Measurements from ENCODE around the gene UBE2O. TPM values are rescaled to one million over a fixed set of nuclear protein-coding genes. Genes with fewer than 3 reads are reported as not detected.
A peak's percentile ranks its signal among the peaks of the same experiment; 100 is the strongest.

Gene UBE2O
- polyA plus RNA-seq, 1 experiment, result 14.2 TPM

DNA sequence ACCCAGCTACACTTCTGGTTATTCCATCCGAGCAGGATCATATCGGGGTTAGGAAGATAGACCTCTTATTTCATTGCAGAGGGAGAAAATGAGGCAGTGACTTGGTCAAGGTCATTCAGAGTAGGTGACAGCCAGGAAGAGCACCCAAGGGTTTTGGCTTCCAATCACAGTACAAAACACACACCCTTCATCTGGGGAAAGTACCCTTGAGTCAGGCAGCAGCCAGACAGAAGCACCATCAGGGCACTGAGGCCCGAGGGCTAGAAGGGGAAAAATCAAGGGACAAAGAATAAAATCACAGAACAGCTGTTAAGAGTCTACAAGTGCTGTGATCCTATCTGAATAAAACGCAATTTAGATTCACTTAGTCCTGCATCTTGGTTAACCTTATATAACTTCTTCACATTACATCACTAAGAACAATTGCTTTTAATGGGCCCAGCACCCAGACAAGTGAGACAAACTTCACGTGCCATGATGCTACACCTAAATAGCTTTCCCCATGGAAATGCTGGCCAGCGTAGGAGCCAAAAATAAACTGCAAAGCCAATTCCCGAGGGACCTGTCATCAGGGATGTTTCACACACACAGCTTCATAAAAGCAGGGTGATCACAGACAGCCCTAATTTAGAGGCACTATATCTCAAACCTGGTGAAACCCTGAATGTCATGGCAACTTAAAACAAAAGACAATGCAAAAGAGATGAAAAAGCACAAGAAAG, 4.9 kb downstream of the UBE2O start:
- Histone ChIP-seq H3K27me3 (ENCODE audit: control insufficient read depth, insufficient read depth, low read length) (no peaks in the 10 kb centered on the region), H3K27ac (ENCODE audit: low read depth, low read length) (no peak overlapping the region), H3K9me3 (ENCODE audit: control insufficient read depth, insufficient read depth, low read length) (no peaks in the 10 kb centered on the region), H3K4me3 (ENCODE audit: low read depth, low read length) (no peak overlapping the region)
- CTCF ChIA-PET, result interaction anchor here (1.1 to 3.1 kb wide), 3 partner anchors 10 to 50 kb away, joined by 3 to 18 read pairs (median 10); no protein-coding TSS in a partner anchor
- TF ChIP-seq, protein P1, sequence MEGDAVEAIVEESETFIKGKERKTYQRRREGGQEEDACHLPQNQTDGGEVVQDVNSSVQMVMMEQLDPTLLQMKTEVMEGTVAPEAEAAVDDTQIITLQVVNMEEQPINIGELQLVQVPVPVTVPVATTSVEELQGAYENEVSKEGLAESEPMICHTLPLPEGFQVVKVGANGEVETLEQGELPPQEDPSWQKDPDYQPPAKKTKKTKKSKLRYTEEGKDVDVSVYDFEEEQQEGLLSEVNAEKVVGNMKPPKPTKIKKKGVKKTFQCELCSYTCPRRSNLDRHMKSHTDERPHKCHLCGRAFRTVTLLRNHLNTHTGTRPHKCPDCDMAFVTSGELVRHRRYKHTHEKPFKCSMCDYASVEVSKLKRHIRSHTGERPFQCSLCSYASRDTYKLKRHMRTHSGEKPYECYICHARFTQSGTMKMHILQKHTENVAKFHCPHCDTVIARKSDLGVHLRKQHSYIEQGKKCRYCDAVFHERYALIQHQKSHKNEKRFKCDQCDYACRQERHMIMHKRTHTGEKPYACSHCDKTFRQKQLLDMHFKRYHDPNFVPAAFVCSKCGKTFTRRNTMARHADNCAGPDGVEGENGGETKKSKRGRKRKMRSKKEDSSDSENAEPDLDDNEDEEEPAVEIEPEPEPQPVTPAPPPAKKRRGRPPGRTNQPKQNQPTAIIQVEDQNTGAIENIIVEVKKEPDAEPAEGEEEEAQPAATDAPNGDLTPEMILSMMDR (IDR thresholded peaks at IDR 0.05; ENCODE audit: low read depth, low read length), result no peak
- no peak for DNase-seq (ENCODE audit: low read depth, low spot score)
- POLR2A ChIA-PET, result no interaction called here

DNA sequence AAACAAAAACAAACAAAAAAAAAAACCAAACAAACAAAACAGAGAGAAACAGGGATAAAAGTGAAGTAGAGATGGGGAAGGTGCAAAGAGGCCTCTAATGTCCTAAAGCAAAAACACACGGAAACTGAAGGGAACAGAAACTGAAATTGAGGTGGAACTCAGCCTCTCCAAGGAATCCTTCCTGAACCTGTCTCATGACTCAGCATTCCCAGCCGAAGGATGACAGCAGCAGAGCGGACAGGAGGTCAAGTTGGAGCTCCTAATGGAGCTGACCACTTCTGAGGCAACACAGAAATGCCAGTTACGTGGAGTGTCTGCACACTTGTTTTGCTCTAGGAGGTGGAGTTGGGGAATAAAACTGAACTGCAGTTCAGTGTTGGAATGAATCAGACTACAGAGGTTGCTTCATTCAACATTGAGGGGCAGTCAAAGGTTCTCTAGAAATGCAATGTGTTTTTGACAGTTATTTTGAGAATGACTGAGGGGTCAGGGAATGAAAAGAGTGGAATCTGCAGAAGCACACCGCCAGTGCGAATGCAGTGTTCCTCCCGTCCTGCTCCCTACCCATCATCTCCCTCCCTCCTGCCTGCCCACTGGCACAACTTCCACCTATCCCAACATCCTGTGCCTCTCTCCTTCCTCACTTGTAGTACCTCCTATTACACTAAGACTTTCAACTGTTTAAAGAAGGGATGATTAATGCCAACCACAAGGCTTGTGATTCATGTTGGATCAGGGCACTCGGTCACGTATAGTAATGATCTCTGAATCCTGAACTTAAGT, 6.3 kb downstream of the UBE2O start:
- Histone ChIP-seq H3K9me3 (ENCODE audit: control insufficient read depth, insufficient read depth, low read length) (no peaks in the 10 kb centered on the region), H3K27me3 (ENCODE audit: control insufficient read depth, insufficient read depth, low read length) (no peaks in the 10 kb centered on the region), H3K4me3 (ENCODE audit: low read depth, low read length) (peak overlapping the region; percentile 34), H3K27ac (ENCODE audit: low read depth, low read length) (peak overlapping the region; percentile 85)
- POLR2A ChIA-PET, result interaction anchor here (0.8 to 1.2 kb wide), 2 partner anchors 19 to 62 kb away, joined by 3 to 5 read pairs; no protein-coding TSS in a partner anchor
- TF ChIP-seq, protein P1 (IDR thresholded peaks at IDR 0.05; ENCODE audit: low read depth, low read length), result no peak
- no peak for DNase-seq (ENCODE audit: low read depth, low spot score)
- CTCF ChIA-PET, result interaction anchor here (1.5 to 2.2 kb wide), 2 partner anchors 49 to 61 kb away, joined by 3 to 6 read pairs; no protein-coding TSS in a partner anchor

DNA sequence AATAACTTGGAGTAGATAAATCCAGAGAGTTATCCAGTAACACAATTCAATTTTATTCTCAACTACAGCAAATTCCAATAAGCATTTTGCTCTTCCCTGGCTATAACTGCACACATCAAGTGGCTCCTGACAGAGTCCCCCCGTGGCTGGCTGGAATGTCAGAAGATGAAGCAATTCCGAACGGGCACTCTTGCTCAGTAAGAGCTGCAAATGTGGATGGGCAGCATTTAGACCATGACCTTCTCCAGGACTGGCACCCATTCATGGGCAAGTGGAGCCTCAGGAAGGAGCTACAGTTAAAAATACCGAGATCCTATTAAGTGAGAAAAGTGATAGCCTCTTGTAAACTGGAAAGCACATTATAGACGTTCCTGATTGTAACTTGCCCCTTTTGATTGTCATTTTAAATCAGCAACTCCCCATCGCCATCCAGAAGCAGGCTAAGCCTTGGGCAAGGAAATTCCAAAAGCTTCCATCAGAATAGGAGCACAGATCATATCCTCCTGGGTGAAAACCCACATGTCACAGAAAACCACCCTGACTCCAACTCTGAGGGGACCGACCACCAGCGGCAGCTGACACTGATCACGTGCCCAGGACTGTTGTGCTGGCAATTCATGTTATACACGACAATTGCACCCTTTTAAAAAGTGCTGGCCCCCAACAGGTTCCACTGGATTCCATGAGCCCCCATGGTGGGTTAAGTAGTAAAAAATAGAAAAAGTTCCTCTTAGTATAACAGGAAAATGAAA, 7.1 kb downstream of the UBE2O start:
- TF ChIP-seq, protein P1 (IDR thresholded peaks at IDR 0.05; ENCODE audit: low read depth, low read length), result no peak
- Histone ChIP-seq H3K27ac (ENCODE audit: low read depth, low read length) (peak overlapping the region; percentile 85), H3K27me3 (ENCODE audit: control insufficient read depth, insufficient read depth, low read length) (no peaks in the 10 kb centered on the region), H3K9me3 (ENCODE audit: control insufficient read depth, insufficient read depth, low read length) (no peaks in the 10 kb centered on the region), H3K4me3 (ENCODE audit: low read depth, low read length) (peak overlapping the region; percentile 32; the same call in 1 of the 2 replicates)
- CTCF ChIA-PET, result interaction anchor here (0.8 to 2.2 kb wide), 5 partner anchors 8 to 77 kb away, joined by 3 to 6 read pairs (median 3); no protein-coding TSS in a partner anchor
- POLR2A ChIA-PET, result interaction anchor here (0.8 to 1.2 kb wide), 2 partner anchors 18 to 61 kb away, joined by 3 to 5 read pairs; no protein-coding TSS in a partner anchor
- no peak for DNase-seq (ENCODE audit: low read depth, low spot score)

DNA sequence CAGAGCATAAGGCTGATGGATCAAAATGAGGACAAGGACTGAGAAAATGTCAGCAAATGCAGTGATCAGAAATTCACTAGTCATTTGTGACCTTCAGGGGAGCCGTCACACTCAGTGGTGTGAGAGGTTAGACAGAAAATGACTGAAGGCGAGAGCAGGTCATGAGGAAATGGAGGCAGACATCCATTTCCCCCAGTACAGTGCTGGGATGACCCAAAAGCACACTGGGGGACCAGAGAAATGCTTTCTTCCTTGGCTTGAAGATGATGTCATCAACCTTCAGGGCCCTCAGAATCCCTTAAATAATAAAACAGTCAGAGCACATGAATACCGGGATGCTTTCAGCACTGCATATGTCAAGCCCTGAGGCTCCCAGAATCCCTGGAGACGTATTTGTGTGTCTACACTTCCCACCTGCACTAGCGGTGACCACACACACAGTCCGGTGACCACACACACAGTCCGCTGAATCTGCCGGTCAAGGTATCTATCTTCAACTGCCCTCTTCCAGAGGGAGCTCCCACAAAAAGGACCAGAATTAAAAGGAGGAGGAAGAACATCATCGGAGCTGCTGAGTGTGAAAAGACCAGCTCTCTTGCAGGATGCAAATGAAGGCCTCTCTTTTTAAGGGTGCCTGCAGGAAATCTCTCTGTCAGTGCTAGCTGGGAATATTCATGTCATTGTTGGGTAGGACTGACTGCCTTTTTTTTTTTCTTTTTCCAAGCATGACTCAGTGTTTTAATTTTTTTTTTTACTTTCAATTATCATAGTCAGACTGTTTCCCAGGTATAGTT, 8.2 kb downstream of the UBE2O start:
- Histone ChIP-seq H3K27me3 (ENCODE audit: control insufficient read depth, insufficient read depth, low read length) (no peaks in the 10 kb centered on the region), H3K4me3 (ENCODE audit: low read depth, low read length) (no peak overlapping the region), H3K27ac (ENCODE audit: low read depth, low read length) (peak overlapping the region; percentile 42), H3K9me3 (ENCODE audit: control insufficient read depth, insufficient read depth, low read length) (no peaks in the 10 kb centered on the region)
- CTCF ChIA-PET, result interaction anchor here (0.8 to 2.2 kb wide), 5 partner anchors 9 to 78 kb away, joined by 3 to 6 read pairs (median 3); no protein-coding TSS in a partner anchor
- POLR2A ChIA-PET, result interaction anchor here (0.6 kb wide), 1 partner anchor 16 kb away, joined by 5 read pairs; no protein-coding TSS in a partner anchor
- TF ChIP-seq, protein P1 (IDR thresholded peaks at IDR 0.05; ENCODE audit: low read depth, low read length), result no peak
- DNase-seq (ENCODE audit: low read depth, low spot score), result no peak

All from AG04450 (cell line).